AG04450 (cell line): Measurements from ENCODE around the gene GPR17. TPM values are rescaled to one million over a fixed set of nuclear protein-coding genes. Genes with fewer than 3 reads are reported as not detected.

Experiments used
- CTCF ChIA-PET: fragments of 300-600, 350-600 bp; formaldehyde crosslinking; extraction: SDS; loops from one replicate; lab custom pipeline; 2022; ENCODE audit warnings: antibody characterized with exemption, inconsistent platforms; lab: Charles Lee
- POLR2A ChIA-PET: fragments of 350-600 bp; formaldehyde crosslinking; extraction: SDS; loops from one replicate; lab custom pipeline; 2021; ENCODE audit warnings: antibody characterized with exemption, inconsistent platforms; lab: Yijun Ruan, JAX
- DNase-seq: peaks from one replicate; pipeline ENCODE4 v3.0.0-alpha.2; 2011; ENCODE audit warnings: low read depth, low spot score
- H3K27ac ChIP-seq: one replicate; pipeline ENCODE4 v1.5.1; 2012; ENCODE audit warnings: low read depth, low read length, control low read depth
- H3K27me3 ChIP-seq: one replicate; pipeline ENCODE4 v1.6.0; 2012; ENCODE audit warnings: low read length; ENCODE audit not compliant: control insufficient read depth, insufficient read depth
- H3K4me3 ChIP-seq: 2 replicates; pipeline ENCODE4 v1.5.1; 2011; ENCODE audit warnings: mild to moderate bottlenecking, low read depth, low read length, control low read depth
- H3K9me3 ChIP-seq: 2 replicates; pipeline ENCODE4 v1.5.1; 2012; ENCODE audit warnings: low read length; ENCODE audit not compliant: control insufficient read depth, insufficient read depth
- CTCF ChIP-seq: IDR thresholded peaks from 2 replicates; pipeline ENCODE4 v1.5.1; 2011; ENCODE audit warnings: low read depth, low read length, control low read depth, inconsistent platforms
- polyA plus RNA-seq: library from polyadenylated mRNA; depleted of rRNA; stranded (reverse); fragments of >200 nt; gene quantifications from 2 replicates; pipeline ENCODE4 v1.2.3, GENCODE V29; 2011

Gene GPR17
- polyA plus RNA-seq, 1 experiment: not detected

- ChIA-PET CTCF (no interaction called here), POLR2A (interaction anchor here (0.6 kb wide), 1 partner anchor 14 kb away, joined by 3 read pairs; no protein-coding TSS in a partner anchor)
- no peak for DNase-seq
Observed at GRCh38 chr2:127623388-127624319, 22.3 kb upstream of the GPR17 start.

GRCh38 chr2:127624320-127624755 lies 21.6 kb upstream of the GPR17 start:
- DNase-seq: no peak
- ChIA-PET POLR2A (no interaction called here), CTCF (no interaction called here)
- no peaks in the 10 kb centered on the region; the same call in 1 of the 2 replicates for H3K9me3 ChIP-seq
- H3K27me3 ChIP-seq: no peaks in the 10 kb centered on the region
- H3K27ac ChIP-seq: no peak overlapping the region
- no peak for TF ChIP-seq CTCF
- no peak overlapping the region for H3K4me3 ChIP-seq

More at GRCh38 chr2:127623388-127624319, 22.3 kb upstream of the GPR17 start:
- H3K27me3 ChIP-seq: no peaks in the 10 kb centered on the region
- no peak overlapping the region for H3K4me3 ChIP-seq
- no peak overlapping the region for H3K27ac ChIP-seq
- no peak for TF ChIP-seq CTCF
- H3K9me3 ChIP-seq: no peaks in the 10 kb centered on the region; the same call in 1 of the 2 replicates

- H3K4me3 ChIP-seq: no peak overlapping the region
- no peak for DNase-seq
- ChIA-PET POLR2A (no interaction called here), CTCF (no interaction called here)
- no peaks in the 10 kb centered on the region; the same call in 1 of the 2 replicates for H3K9me3 ChIP-seq
- H3K27me3 ChIP-seq: no peaks in the 10 kb centered on the region
- no peak for TF ChIP-seq CTCF
- H3K27ac ChIP-seq: no peak overlapping the region
Observed at GRCh38 chr2:127624756-127625571, 21.0 kb upstream of the GPR17 start.

GRCh38 chr2:127625572-127625951 lies 20.4 kb upstream of the GPR17 start:
- no peak for TF ChIP-seq CTCF
- Histone ChIP-seq H3K4me3 (no peak overlapping the region), H3K9me3 (no peaks in the 10 kb centered on the region; the same call in 1 of the 2 replicates), H3K27ac (no peak overlapping the region), H3K27me3 (no peaks in the 10 kb centered on the region)
- ChIA-PET POLR2A (no interaction called here), CTCF (no interaction called here)
- no peak for DNase-seq
